Adipose tissue (tissue), 3 donors: Measurements from ENCODE around the gene FBXO22. TPM values are rescaled to one million over a fixed set of nuclear protein-coding genes. Genes with fewer than 3 reads are reported as not detected.
"Not testable (repeated sequence)": the region's sequence is repeated elsewhere in the genome, so short reads cannot be mapped to it uniquely, and the experiment has no call there.

Experiments used
- H3K27ac ChIP-seq: one replicate; pipeline ENCODE4 v1.5.1; 2013; ENCODE audit warnings: low read depth, low read length
- WGBS, 3 donors: extraction: QIAGEN DNeasy Blood & Tissue Kit; methylation state at CpG; one replicate each; pipeline ENCODE4 v1.1.7; 2013; 5-methylcytosine and 5-hydroxymethylcytosine counted together
- polyA plus RNA-seq, 3 donors: library from polyadenylated mRNA; stranded (reverse); fragments of 200-250 nt; gene quantifications; one replicate each; pipeline ENCODE4 v1.2.3, GENCODE V29; 2013
- donor health status: healthy with polysubstance abuse.
- donor health status: Bipolar disorder and iron deficiency.
- donor health status: healthy.

The FBXO22 gene
- polyA plus RNA-seq, result 10 to 100 TPM; 11.6 to 13.4 (median 12.4) TPM

GRCh38 chr15:75903331-75904239 is at the start of gene FBXO22:
FBXO22 (plus strand) TSS chr15:75903878; CDS start chr15:75903964, 86 bp downstream.
- WGBS, 3 donors, result 2% methylated on average over 60 to 63 of the region's 63 CpGs
- H3K27ac ChIP-seq, result no peak within 1 kb of the TSS

GRCh38 chr15:75857886-75858285 is 45.8 kb upstream of the FBXO22 start:
- no peak overlapping the region for H3K27ac ChIP-seq

- no peak overlapping the region for H3K27ac ChIP-seq
- 85 to 89% (median 89%) methylated on average over 6 of the region's 6 CpGs for WGBS, 3 donors
Observed at GRCh38 chr15:75861750-75862402, 41.8 kb upstream of the FBXO22 start.

GRCh38 chr15:75862796-75863195 is 40.9 kb upstream of the FBXO22 start:
- H3K27ac ChIP-seq, result no peak overlapping the region
- 95 to 100% (median 100%) methylated on average over 1 of the region's 1 CpG for WGBS, 3 donors

GRCh38 chr15:75864213-75865059 is 39.2 kb upstream of the FBXO22 start:
- no peak overlapping the region for H3K27ac ChIP-seq
- WGBS, 3 donors, result 67 to 77% (median 73%) methylated on average over 5 of the region's 5 CpGs

GRCh38 chr15:75866045-75866444 is 37.6 kb upstream of the FBXO22 start:
- 91 to 100% (median 93%) methylated on average over 1 of the region's 1 CpG for WGBS, 3 donors
- not testable (repeated sequence) for H3K27ac ChIP-seq

- H3K27ac ChIP-seq, result no peak overlapping the region
Observed at GRCh38 chr15:75866916-75867315, 36.8 kb upstream of the FBXO22 start.

- no peak overlapping the region for H3K27ac ChIP-seq
- 60 to 70% (median 61%) methylated on average over 4 of the region's 4 CpGs for WGBS, 3 donors
Observed at GRCh38 chr15:75867449-75867848, 36.2 kb upstream of the FBXO22 start.

- H3K27ac ChIP-seq, result no peak overlapping the region
- WGBS, 3 donors, result 92 to 96% (median 95%) methylated on average over 3 of the region's 3 CpGs
Observed at GRCh38 chr15:75868019-75868418, 35.7 kb upstream of the FBXO22 start.

- H3K27ac ChIP-seq, result no peak overlapping the region
Observed at GRCh38 chr15:75869446-75869845, 34.2 kb upstream of the FBXO22 start.

GRCh38 chr15:75871589-75871988 is 32.1 kb upstream of the FBXO22 start:
- not testable (repeated sequence) for H3K27ac ChIP-seq
- WGBS, 3 donors, result 77 to 92% (median 91%) methylated on average over 1 of the region's 1 CpG

GRCh38 chr15:75872403-75872990 is 31.2 kb upstream of the FBXO22 start:
- H3K27ac ChIP-seq, result no peak overlapping the region
- WGBS, 3 donors, result 86 to 91% (median 88%) methylated on average over 4 of the region's 4 CpGs

- 63 to 94% (median 68%) methylated on average over 1 of the region's 1 CpG for WGBS, 3 donors
- no peak overlapping the region for H3K27ac ChIP-seq
Observed at GRCh38 chr15:75884041-75884440, 19.6 kb upstream of the FBXO22 start.

- 31 to 96% (median 94%) methylated on average over 1 of the region's 1 CpG for WGBS, 3 donors
- H3K27ac ChIP-seq, result no peak overlapping the region
Observed at GRCh38 chr15:75887178-75887577, 16.5 kb upstream of the FBXO22 start.

GRCh38 chr15:75891895-75892294 is 11.8 kb upstream of the FBXO22 start:
- H3K27ac ChIP-seq, result no peak overlapping the region

- no peak overlapping the region for H3K27ac ChIP-seq
- 71 to 78% (median 73%) methylated on average over 2 of the region's 2 CpGs for WGBS, 3 donors
Observed at GRCh38 chr15:75895731-75896130, 7.9 kb upstream of the FBXO22 start.

GRCh38 chr15:75900577-75900976 is 3.1 kb upstream of the FBXO22 start:
- no peak overlapping the region for H3K27ac ChIP-seq

- H3K27ac ChIP-seq, result no peak overlapping the region
- 32 to 42% (median 38%) methylated on average over 8 of the region's 8 CpGs for WGBS, 3 donors
Observed at GRCh38 chr15:75902129-75902557, 1.5 kb upstream of the FBXO22 start.

- H3K27ac ChIP-seq, result no peak overlapping the region
- 70 to 88% (median 85%) methylated on average over 5 of the region's 5 CpGs for WGBS, 3 donors
Observed at GRCh38 chr15:75905231-75905630, 1.6 kb downstream of the FBXO22 start.
